HepG2 (cell line): ENCODE measurements around the gene MLYCD. TPM values are rescaled to one million over a fixed set of nuclear protein-coding genes. Genes with fewer than 3 reads are reported as not detected.

ENCODE experiments used
- HMG20A ChIP-seq: IDR thresholded peaks from 2 replicates; pipeline ENCODE4 v1.6.1; 2016; ENCODE audit warnings: borderline replicate concordance
- KDM3A ChIP-seq: IDR thresholded peaks from 2 replicates; pipeline ENCODE4 v1.6.1; 2018; ENCODE audit warnings: low read depth, missing compliant biosample characterization
- NAIF1 ChIP-seq: sonication (generic); formaldehyde crosslinking; IDR thresholded peaks from 2 replicates; pipeline ENCODE4 v1.5.0; 2020; ENCODE audit warnings: mild to moderate bottlenecking, missing genetic modification reagents, borderline replicate concordance
- NR3C1 ChIP-seq: sonication (generic); formaldehyde crosslinking; IDR thresholded peaks from 2 replicates; pipeline ENCODE4 v1.4.0; 2020; ENCODE audit warnings: missing genetic modification reagents
- SNAI1 ChIP-seq: sonication (generic); formaldehyde crosslinking; IDR thresholded peaks from 2 replicates; pipeline ENCODE4 v1.5.0; 2020; ENCODE audit warnings: mild to moderate bottlenecking, missing genetic modification reagents, borderline replicate concordance
- TIGD3 ChIP-seq: sonication (generic); formaldehyde crosslinking; IDR thresholded peaks from 2 replicates; pipeline ENCODE4 v1.5.1; 2020; ENCODE audit warnings: mild to moderate bottlenecking, missing genetic modification reagents, borderline replicate concordance
- ZC3H4 ChIP-seq: sonication (generic); formaldehyde crosslinking; IDR thresholded peaks from 2 replicates; pipeline ENCODE4 v1.4.0; 2020; ENCODE audit warnings: missing genetic modification reagents, borderline replicate concordance
- ZFP82 ChIP-seq: sonication (generic); formaldehyde crosslinking; IDR thresholded peaks from 2 replicates; pipeline ENCODE4 v1.5.1; 2020; ENCODE audit warnings: mild to moderate bottlenecking, missing genetic modification reagents, borderline replicate concordance
- ZKSCAN5 ChIP-seq: sonication (generic); formaldehyde crosslinking; IDR thresholded peaks from 2 replicates; pipeline ENCODE4 v1.5.1; 2020; ENCODE audit warnings: mild to moderate bottlenecking, missing genetic modification reagents
- ZNF619 ChIP-seq: sonication (generic); formaldehyde crosslinking; IDR thresholded peaks from 2 replicates; pipeline ENCODE4 v1.4.0; 2020; ENCODE audit warnings: mild to moderate bottlenecking, missing genetic modification reagents
- ZNF776 ChIP-seq: sonication (generic); formaldehyde crosslinking; IDR thresholded peaks from 2 replicates; pipeline ENCODE4 v1.4.0; 2020; ENCODE audit warnings: mild to moderate bottlenecking, missing genetic modification reagents
- polyA plus RNA-seq, 8 experiments: library from polyadenylated mRNA; depleted of rRNA in 3 of 8; stranded (reverse) in 7 of 8; unstranded in 1 of 8; fragments of >200 nt; fragmentation: Illumina TruSeq in 4 of 8; extraction: Trizol in 4 of 8; gene quantifications; 2 replicates each; pipeline versions ENCODE4 v1.2.1 to v1.2.3, GENCODE V29; 2011 to 2016; ENCODE audit warnings: low read depth in 4 of 8, missing spikeins in 1 of 8, mixed read lengths in 1 of 8; ENCODE audit not compliant: insufficient read depth in 1 of 8
- total RNA-seq, 5 experiments: library from RNA; depleted of rRNA; stranded (reverse); fragments of >200 nt; fragmentation: Illumina TruSeq; extraction: Trizol; gene quantifications; 2 replicates each; pipeline ENCODE4 v1.2.3, GENCODE V29; 2016; ENCODE audit warnings: low read depth in 1 of 5
- TF ChIP-seq, protein P1 (sequence below): sonication (generic); formaldehyde crosslinking; IDR thresholded peaks from 2 replicates; pipeline ENCODE4 v1.9.0; 2022; ENCODE audit warnings: low read depth, missing genetic modification reagents
- TF ChIP-seq, protein P2 (sequence below): IDR thresholded peaks from 2 replicates; pipeline ENCODE4 v1.6.1; 2016; ENCODE audit warnings: low read depth, missing genetic modification reagents, missing compliant biosample characterization
- TF ChIP-seq, protein P3 (sequence below): sonication (generic); formaldehyde crosslinking; IDR thresholded peaks from 2 replicates; pipeline ENCODE4 v1.4.0; 2020; ENCODE audit warnings: missing genetic modification reagents
- TF ChIP-seq, protein P4 (sequence below): sonication (generic); formaldehyde crosslinking; IDR thresholded peaks from 2 replicates; pipeline ENCODE4 v1.9.0; 2021; ENCODE audit warnings: missing genetic modification reagents, mild to moderate bottlenecking, borderline replicate concordance

The MLYCD gene
- total and polyA plus RNA-seq, 2 of the 13 experiments (the other 11 are each of a cell fraction or from before 2014, with no cell fraction given): 1.8 to 4.0 TPM

DNA sequence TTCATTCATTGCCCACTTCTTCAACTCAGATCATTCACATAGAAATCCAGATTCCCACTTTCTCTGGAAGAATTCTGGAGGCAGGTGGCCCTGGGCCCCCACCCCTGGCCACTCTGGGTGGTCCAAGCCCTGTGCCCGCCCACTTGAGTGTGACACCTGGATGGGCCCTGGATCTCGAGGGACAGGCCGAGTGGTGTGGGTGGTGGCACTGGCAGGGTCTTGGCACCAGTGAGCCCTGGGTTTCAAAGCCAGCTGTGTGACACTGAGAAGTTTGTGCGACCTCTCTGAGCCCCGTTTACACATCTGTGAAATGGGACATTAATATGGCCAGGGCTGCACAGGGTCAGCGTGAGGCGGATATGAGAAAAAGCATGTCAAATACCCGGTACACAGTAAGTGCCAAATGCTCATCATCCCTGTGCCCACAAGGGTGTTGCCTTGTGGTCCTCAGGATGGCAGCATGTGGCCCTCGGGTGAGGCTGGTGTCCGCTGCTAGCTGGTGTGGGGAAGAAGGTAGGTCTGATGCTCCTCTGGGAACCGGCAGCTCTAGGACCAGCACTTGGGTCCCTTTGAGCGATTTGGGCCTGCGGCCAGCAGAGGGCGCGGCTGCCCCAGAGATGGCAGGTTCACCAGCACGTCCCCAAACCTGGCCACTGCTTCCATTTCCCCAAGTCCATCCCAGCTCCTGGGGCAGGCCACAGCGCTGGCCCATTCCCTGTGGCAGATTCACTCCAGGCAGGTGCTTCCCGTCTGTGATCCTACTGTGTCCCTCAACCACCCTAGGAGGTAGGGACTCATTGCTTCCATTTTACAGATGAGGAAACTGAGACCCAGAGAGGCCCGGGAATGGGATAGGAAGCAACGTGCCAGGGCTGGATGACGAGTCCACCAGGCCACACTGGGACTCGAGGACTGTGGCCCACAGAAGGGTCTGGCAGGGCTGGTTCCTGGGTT is 57.7 kb downstream of the MLYCD start (continued):
- TF ChIP-seq, protein P1, sequence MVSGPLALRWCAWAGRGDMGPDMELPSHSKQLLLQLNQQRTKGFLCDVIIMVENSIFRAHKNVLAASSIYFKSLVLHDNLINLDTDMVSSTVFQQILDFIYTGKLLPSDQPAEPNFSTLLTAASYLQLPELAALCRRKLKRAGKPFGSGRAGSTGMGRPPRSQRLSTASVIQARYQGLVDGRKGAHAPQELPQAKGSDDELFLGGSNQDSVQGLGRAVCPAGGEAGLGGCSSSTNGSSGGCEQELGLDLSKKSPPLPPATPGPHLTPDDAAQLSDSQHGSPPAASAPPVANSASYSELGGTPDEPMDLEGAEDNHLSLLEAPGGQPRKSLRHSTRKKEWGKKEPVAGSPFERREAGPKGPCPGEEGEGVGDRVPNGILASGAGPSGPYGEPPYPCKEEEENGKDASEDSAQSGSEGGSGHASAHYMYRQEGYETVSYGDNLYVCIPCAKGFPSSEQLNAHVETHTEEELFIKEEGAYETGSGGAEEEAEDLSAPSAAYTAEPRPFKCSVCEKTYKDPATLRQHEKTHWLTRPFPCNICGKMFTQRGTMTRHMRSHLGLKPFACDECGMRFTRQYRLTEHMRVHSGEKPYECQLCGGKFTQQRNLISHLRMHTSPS (CRISPR knock-in tag): no peak; the same call in 1 of the 2 replicates
- TF ChIP-seq ZKSCAN5 (CRISPR knock-in tag) (no peak), NAIF1 (CRISPR knock-in tag) (no peak), ZNF776 (CRISPR knock-in tag) (peak; percentile 36; the same call in 1 of the 2 replicates), ZFP82 (CRISPR knock-in tag) (no peak), ZNF619 (CRISPR knock-in tag) (peak; percentile 86; the same call in 1 of the 2 replicates), SNAI1 (no peak), HMG20A (CRISPR knock-in tag) (no peak), TIGD3 (no peak), ZC3H4 (peak; percentile 24; the same call in 1 of the 2 replicates), KDM3A (peak; percentile 65; the same call in 1 of the 2 replicates), NR3C1 (CRISPR knock-in tag) (no peak)
- TF ChIP-seq, protein P2, sequence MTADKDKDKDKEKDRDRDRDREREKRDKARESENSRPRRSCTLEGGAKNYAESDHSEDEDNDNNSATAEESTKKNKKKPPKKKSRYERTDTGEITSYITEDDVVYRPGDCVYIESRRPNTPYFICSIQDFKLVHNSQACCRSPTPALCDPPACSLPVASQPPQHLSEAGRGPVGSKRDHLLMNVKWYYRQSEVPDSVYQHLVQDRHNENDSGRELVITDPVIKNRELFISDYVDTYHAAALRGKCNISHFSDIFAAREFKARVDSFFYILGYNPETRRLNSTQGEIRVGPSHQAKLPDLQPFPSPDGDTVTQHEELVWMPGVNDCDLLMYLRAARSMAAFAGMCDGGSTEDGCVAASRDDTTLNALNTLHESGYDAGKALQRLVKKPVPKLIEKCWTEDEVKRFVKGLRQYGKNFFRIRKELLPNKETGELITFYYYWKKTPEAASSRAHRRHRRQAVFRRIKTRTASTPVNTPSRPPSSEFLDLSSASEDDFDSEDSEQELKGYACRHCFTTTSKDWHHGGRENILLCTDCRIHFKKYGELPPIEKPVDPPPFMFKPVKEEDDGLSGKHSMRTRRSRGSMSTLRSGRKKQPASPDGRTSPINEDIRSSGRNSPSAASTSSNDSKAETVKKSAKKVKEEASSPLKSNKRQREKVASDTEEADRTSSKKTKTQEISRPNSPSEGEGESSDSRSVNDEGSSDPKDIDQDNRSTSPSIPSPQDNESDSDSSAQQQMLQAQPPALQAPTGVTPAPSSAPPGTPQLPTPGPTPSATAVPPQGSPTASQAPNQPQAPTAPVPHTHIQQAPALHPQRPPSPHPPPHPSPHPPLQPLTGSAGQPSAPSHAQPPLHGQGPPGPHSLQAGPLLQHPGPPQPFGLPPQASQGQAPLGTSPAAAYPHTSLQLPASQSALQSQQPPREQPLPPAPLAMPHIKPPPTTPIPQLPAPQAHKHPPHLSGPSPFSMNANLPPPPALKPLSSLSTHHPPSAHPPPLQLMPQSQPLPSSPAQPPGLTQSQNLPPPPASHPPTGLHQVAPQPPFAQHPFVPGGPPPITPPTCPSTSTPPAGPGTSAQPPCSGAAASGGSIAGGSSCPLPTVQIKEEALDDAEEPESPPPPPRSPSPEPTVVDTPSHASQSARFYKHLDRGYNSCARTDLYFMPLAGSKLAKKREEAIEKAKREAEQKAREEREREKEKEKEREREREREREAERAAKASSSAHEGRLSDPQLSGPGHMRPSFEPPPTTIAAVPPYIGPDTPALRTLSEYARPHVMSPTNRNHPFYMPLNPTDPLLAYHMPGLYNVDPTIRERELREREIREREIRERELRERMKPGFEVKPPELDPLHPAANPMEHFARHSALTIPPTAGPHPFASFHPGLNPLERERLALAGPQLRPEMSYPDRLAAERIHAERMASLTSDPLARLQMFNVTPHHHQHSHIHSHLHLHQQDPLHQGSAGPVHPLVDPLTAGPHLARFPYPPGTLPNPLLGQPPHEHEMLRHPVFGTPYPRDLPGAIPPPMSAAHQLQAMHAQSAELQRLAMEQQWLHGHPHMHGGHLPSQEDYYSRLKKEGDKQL: no peak
- TF ChIP-seq, protein P3, sequence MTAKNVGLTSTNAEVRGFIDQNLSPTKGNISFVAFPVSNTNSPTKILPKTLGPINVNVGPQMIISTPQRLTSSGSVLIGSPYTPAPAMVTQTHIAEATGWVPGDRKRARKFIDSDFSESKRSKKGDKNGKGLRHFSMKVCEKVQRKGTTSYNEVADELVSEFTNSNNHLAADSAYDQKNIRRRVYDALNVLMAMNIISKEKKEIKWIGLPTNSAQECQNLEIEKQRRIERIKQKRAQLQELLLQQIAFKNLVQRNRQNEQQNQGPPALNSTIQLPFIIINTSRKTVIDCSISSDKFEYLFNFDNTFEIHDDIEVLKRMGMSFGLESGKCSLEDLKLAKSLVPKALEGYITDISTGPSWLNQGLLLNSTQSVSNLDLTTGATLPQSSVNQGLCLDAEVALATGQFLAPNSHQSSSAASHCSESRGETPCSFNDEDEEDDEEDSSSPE (CRISPR knock-in tag): no peak
- TF ChIP-seq, protein P4, sequence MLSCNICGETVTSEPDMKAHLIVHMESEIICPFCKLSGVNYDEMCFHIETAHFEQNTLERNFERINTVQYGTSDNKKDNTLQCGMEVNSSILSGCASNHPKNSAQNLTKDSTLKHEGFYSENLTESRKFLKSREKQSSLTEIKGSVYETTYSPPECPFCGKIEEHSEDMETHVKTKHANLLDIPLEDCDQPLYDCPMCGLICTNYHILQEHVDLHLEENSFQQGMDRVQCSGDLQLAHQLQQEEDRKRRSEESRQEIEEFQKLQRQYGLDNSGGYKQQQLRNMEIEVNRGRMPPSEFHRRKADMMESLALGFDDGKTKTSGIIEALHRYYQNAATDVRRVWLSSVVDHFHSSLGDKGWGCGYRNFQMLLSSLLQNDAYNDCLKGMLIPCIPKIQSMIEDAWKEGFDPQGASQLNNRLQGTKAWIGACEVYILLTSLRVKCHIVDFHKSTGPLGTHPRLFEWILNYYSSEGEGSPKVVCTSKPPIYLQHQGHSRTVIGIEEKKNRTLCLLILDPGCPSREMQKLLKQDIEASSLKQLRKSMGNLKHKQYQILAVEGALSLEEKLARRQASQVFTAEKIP (CRISPR knock-in tag): no peak
